DMS79 (cell line): ENCODE measurements around the gene MOSPD3.

ENCODE experiments used
- DNase-seq: peaks from one replicate; lab custom pipeline; 2025; lab: John Stamatoyannopoulos, UW

MOSPD3 gene

GRCh38 chr7:100626530-100627237 is 14.3 kb downstream of the MOSPD3 start:
- DNase-seq: no peak

- no peak for DNase-seq
These were observed 14.9 kb downstream of the MOSPD3 start for GRCh38 chr7:100627238-100627549.

GRCh38 chr7:100629117-100629716 is 16.9 kb downstream of the MOSPD3 start:
- no peak for DNase-seq

- DNase-seq: no peak
These were observed 17.7 kb downstream of the MOSPD3 start for GRCh38 chr7:100630066-100630465.

DNA sequence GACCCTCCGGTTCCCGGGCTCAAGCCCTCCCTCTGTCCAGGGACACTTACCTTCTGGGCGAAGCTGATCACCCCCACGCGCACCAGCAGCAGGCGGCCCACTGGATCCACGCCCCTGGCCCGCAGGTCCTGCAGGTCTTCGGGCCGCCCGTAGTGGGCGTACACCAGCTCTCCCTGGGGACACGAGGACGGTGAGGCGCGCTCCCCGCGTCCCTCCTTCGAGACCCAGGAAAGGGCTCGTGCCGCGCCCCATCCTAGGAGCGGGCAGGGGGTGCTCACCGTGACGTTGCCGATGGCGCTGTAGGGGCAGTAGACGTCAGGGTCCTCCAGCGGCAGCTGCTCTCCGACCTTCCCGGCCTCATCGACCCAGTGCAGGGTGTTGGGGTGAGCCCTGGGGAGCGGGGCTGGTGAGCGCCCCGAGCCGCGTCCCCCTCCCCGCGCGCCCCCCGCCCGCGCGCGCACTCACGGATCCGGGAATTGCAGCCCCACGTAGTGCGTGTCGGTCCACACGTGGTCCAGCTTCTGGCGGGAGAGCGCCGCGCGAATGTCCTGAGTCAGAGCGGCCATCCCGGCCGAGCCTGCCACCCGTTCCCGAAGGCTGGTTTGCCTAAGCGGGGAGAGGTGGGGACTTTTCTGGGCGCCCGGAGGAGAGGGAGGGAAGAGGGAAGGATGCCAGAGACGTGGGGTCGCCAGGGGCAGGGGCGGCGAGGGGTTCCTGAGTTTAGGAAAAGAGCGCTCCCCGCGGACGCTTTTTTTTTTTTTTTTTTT is 20.8 kb downstream of the MOSPD3 start:
- DNase-seq: peak; percentile 42

DNA sequence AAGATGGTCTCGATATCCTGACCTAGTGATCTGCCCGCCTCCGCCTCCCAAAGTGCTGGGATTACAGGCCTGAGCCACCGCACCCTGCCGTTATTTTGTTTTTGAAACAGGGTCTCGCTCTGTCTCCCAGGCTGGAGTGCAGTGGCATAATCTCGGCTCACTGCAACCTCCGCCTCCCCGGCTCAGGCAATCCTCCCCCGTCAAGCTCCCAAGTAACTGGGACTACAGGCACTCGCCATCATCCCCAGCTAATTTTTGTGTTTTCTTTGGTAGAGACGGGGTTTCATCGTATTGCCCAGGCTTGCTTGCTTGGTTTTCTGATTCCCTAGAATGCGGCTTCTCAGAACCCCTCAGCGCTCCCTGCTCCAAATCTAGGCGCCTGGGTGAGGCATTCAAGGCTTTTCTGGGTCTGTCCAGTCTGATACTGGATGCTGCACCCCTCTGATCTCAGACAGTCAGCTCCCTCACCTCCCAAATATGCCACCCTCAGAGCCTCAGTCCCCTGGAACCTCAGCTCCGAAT is 27.7 kb downstream of the MOSPD3 start:
- DNase-seq: no peak

GRCh38 chr7:100640517-100641440 is 28.4 kb downstream of the MOSPD3 start:
- DNase-seq: no peak

- DNase-seq: no peak
These were observed 29.1 kb downstream of the MOSPD3 start, which contains the start of gene TFR2 for GRCh38 chr7:100641463-100641859. Gene TFR2 (minus strand): TSS chr7:100641552. CDS start chr7:100641509, 43 bp downstream.

- DNase-seq: no peak
These were observed 29.7 kb downstream of the MOSPD3 start for GRCh38 chr7:100641860-100642533.

DNA sequence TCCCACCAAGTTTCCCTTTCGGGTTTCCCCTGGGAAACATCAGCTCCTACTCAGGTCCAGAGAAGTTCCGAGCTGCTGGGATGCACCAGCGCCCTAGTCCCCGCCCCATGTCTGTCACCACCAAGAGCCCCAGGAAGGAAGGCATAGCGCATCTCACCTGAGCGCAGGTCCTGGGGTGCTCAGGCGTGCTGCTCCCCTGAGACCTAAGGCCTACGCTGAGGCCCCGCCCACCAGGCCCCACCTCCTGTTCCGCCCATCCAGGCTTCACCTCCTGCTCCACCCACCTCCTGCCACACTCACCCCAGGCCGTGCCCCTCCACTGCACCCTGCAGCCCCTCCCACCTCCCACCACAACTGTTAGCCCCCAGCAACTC is 30.2 kb downstream of the MOSPD3 start:
- no peak for DNase-seq

DNA sequence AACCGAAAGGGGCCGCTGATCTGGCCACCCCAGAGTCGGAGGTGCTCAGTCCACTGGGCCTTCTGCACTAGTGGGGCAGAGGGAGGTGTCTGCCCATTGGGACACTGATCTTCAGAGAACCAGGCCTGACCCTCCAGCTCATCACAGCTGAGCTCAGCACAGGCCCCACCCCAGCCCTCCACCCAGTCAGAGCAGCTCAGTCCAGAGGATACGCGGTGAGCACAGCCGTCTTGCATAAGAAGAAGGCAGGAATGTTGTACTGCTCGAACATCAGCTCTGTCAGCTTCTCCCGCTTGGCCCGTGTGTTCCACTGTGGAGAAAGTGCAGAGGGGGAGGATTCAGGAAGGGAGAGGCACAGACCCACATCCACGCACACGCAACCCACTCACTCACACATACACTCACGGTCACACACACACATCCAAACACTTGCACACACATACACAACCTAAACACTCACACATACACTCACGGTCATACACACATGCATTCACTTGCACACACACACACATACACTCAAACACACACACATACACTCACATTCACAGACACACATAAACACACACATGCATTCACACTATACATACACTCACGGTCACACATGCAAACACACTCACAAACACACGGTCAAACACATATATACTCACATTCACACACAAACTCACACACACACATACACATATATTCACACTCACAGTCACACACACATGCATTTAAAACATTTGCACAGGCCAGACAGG is 37.7 kb downstream of the MOSPD3 start:
- no peak for DNase-seq

GRCh38 chr7:100654908-100655831 is 42.8 kb downstream of the MOSPD3 start:
- DNase-seq: no peak

DNA sequence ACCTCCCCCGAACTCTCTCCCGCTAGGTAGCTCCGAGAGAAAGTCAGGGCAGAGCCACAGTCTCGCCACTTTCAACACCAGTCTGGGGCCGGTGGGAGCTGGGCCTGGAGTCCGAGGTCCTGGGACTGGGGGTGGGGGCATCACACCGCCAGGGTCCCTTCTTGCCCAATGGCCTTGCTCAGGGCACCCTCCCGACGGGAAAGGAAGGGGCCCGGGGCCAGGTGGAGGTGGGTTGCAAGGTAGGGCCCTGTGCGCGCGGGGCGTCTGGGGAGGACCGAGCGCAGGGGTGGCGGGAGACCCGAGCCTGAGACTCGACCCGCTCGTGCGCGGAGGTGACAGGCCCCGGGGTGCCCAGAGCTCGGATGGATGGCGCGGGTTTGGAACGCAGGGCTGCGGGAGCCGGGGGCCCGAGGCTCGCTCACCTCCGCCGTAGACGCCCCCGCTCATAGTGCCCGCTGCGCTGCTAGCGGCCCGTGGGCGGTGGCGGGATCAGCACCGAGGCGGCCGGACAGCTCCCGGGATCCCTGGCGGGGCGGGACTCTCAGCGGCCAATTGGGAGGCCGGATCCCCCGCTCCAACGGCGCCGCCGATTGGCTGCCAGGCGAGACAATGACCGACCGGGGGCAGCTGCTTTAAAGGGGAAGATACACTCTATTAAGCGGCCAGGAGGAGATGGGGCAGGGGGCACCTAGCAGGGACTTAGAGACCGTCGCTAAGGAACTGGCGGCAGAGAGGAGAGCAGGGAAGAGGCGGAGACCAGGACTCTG is 43.8 kb downstream of the MOSPD3 start, which contains the start of gene ACTL6B:
TSS of gene ACTL6B (minus strand) at position 541 of the 767 bp plus-strand sequence. CDS start at position 447, 94 bp downstream.
- DNase-seq: peak; percentile 67

- peak; percentile 17 for DNase-seq
These were observed 49.9 kb downstream of the MOSPD3 start for GRCh38 chr7:100662194-100662776.
